ENCODE measurements around the gene CATSPER1.

Gene CATSPER1

DNA sequence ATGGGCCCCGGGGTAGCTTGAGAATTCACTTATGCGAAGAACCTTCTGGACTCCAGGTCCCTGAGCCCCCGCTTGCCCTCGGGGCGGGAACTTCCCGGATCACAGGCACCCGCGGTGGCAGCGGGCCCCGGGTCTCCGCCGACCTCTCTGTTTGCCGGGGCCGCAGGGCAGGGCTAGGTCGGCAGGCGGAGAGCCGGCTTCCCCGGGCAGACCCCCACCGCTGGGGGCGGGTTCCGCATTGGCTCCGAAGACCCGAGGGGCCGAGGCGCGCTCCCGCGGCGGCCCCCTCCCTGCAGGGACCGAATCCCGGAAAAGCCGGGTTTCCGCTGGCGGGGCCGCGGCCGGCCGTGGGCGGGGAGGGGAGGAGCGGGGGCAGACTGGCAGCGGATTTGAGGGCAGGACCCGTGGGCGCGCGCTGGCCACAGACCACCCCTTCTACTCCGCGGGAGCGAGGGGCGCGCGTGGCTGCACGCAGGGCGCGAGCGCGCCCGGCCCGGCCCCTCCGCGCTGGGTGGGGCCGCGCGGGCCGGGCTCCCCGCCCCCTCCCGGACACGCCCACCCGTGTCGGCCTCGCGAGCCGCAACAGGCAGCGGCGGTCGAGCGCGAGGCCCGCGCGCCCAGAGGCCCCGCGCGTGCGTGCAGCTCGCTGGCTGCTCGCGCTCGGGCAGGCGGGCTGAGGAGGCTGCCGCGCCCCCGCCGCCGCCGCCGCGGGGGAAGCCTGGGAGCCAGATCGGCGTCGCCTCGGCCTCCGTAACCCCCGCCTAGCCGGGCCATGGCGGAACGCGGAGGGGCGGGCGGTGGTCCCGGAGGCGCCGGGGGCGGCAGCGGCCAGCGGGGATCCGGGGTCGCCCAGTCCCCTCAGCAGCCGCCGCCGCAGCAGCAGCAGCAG is 43.7 kb upstream of the CATSPER1 start, which contains the start of gene PACS1:
PACS1 (plus strand) TSS at position 558 of the 889 bp plus-strand sequence; CDS start at position 773, 215 bp downstream.
- Histone ChIP-seq H3K27ac (peak within 1 kb of the TSS; percentile 91 to 97), H3K4me3 (peak within 1 kb of the TSS; percentile 94)
- DNase-seq (ENCODE audit: low spot score), result peak; percentile 86
- TF ChIP-seq, protein P1, sequence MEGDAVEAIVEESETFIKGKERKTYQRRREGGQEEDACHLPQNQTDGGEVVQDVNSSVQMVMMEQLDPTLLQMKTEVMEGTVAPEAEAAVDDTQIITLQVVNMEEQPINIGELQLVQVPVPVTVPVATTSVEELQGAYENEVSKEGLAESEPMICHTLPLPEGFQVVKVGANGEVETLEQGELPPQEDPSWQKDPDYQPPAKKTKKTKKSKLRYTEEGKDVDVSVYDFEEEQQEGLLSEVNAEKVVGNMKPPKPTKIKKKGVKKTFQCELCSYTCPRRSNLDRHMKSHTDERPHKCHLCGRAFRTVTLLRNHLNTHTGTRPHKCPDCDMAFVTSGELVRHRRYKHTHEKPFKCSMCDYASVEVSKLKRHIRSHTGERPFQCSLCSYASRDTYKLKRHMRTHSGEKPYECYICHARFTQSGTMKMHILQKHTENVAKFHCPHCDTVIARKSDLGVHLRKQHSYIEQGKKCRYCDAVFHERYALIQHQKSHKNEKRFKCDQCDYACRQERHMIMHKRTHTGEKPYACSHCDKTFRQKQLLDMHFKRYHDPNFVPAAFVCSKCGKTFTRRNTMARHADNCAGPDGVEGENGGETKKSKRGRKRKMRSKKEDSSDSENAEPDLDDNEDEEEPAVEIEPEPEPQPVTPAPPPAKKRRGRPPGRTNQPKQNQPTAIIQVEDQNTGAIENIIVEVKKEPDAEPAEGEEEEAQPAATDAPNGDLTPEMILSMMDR (IDR thresholded peaks at IDR 0.05), result no peak

GRCh38 chr11:66068923-66069714 is 42.8 kb upstream of the CATSPER1 start:
- TF ChIP-seq, protein P1 (IDR thresholded peaks at IDR 0.05), result no peak

DNA sequence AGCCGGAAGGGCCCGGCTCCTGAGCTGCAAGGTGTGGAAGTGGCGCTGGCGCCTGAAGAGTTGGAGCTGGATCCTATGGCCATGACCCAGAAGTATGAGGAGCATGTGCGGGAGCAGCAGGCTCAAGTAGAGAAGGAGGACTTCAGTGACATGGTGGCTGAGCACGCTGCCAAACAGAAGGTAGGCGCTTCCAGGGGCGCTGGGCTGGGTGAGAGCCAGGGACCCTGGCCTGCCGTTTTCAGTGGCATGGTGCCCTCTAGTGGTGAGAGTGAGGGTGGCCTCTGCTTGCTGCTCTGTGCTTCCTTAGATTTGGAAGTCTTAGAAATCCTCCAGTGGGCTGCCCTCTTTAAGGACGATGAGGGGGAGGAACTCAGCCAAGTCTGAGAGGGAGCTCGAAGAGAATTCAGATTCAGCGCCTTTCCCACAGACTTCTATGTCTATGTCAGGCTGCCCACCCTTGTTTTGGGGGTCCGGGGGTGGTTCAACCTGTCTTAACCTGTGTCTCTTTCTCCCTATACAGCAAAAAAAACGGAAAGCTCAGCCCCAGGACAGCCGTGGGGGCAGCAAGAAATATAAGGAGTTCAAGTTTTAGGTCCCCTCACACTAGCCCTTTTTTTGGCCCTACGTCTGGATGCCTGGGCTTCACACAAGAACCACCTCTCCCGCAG is 42.0 kb upstream of the CATSPER1 start:
- DNase-seq (ENCODE audit: low spot score), result no peak
- Histone ChIP-seq H3K27ac (peak overlapping the region; percentile 88 to 97), H3K4me3 (no peak overlapping the region)
- TF ChIP-seq, protein P1 (IDR thresholded peaks at IDR 0.05), result peak; percentile 85

More at GRCh38 chr11:66068923-66069714, 42.8 kb upstream of the CATSPER1 start:
- Histone ChIP-seq H3K4me3 (peak overlapping the region; percentile 94), H3K27ac (peak overlapping the region; percentile 88 to 97)
- no peak for DNase-seq (ENCODE audit: low spot score)

- Histone ChIP-seq H3K27ac (no peak overlapping the region), H3K4me3 (no peak overlapping the region)
- TF ChIP-seq, protein P1 (IDR thresholded peaks at IDR 0.05), result no peak
- no peak for DNase-seq (ENCODE audit: low spot score)
These were observed 41.4 kb upstream of the CATSPER1 start for GRCh38 chr11:66067640-66068039.

DNA sequence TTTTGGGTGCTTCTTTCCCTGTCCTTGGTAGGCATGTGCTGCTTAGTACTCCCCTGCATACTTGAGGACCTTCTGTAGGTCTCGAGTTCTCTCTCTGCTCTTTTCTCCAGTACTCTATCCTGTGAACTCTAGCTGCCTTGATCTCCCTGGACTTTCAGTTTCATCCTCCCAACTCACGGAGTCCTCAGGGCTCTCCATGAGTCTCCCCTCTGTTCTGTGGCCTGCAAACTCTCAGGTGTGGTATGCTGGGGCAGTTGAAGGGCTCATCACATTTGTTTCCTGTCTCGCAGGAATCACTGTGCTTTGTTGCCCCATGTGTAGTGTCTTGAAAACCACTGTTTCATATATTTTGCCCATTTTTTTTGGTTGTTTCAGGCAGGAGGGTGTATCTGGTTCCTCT is 40.5 kb upstream of the CATSPER1 start:
- TF ChIP-seq, protein P1 (IDR thresholded peaks at IDR 0.05), result no peak
- no peak overlapping the region for H3K27ac ChIP-seq
- DNase-seq (ENCODE audit: low spot score), result no peak

GRCh38 chr11:66064571-66064970 is 38.3 kb upstream of the CATSPER1 start:
- Histone ChIP-seq H3K4me3 (no peak overlapping the region), H3K27ac (no peak overlapping the region)
- DNase-seq (ENCODE audit: low spot score), result no peak
- TF ChIP-seq, protein P1 (IDR thresholded peaks at IDR 0.05), result no peak

More for the DNA sequence above, 40.5 kb upstream of the CATSPER1 start:
- no peak overlapping the region for H3K4me3 ChIP-seq
